DMS79 treated with DMSO at 0.1 percent for 48 hours (cell line): ENCODE results near the gene PTPRT.

Source experiments
- DNase-seq: peaks from one replicate; lab custom pipeline; 2025; lab: John Stamatoyannopoulos, UW

The PTPRT gene

GRCh38 chr20:43189554-43190331 lies at the start of gene PTPRT:
PTPRT (minus strand) TSS chr20:43189906; CDS start chr20:43189733, 173 bp downstream.
- DNase-seq = no peak

- no peak for DNase-seq
These were observed 49.1 kb upstream of the PTPRT start for GRCh38 chr20:43238833-43239232.

- no peak for DNase-seq
These were observed 48.6 kb upstream of the PTPRT start for GRCh38 chr20:43238266-43238665.

- DNase-seq = no peak
These were observed 48.0 kb upstream of the PTPRT start for GRCh38 chr20:43237651-43238168.

GRCh38 chr20:43235998-43236397 lies 46.3 kb upstream of the PTPRT start:
- no peak for DNase-seq

- no peak for DNase-seq
These were observed 42.1 kb upstream of the PTPRT start for GRCh38 chr20:43231829-43232228.

- DNase-seq = no peak
These were observed 40.0 kb upstream of the PTPRT start for GRCh38 chr20:43229696-43230095.

GRCh38 chr20:43220612-43221011 lies 30.9 kb upstream of the PTPRT start:
- DNase-seq = peak; percentile 22

GRCh38 chr20:43210901-43211300 lies 21.2 kb upstream of the PTPRT start:
- no peak for DNase-seq

GRCh38 chr20:43209831-43210230 lies 20.1 kb upstream of the PTPRT start:
- no peak for DNase-seq

- DNase-seq = no peak
These were observed 16.0 kb upstream of the PTPRT start for GRCh38 chr20:43205699-43206098.

GRCh38 chr20:43202100-43202499 lies 12.4 kb upstream of the PTPRT start:
- no peak for DNase-seq

GRCh38 chr20:43198607-43199006 lies 8.9 kb upstream of the PTPRT start:
- no peak for DNase-seq

- no peak for DNase-seq
These were observed 6.5 kb upstream of the PTPRT start for GRCh38 chr20:43196243-43196642.

GRCh38 chr20:43194137-43194536 lies 4.4 kb upstream of the PTPRT start:
- peak; percentile 0 for DNase-seq

GRCh38 chr20:43193443-43193842 lies 3.7 kb upstream of the PTPRT start:
- no peak for DNase-seq

GRCh38 chr20:43191946-43192863 lies 2.5 kb upstream of the PTPRT start:
- DNase-seq = peak; percentile 1

GRCh38 chr20:43191143-43191542 lies 1.4 kb upstream of the PTPRT start:
- DNase-seq = no peak

GRCh38 chr20:43190332-43190953 lies 737 bp upstream of the PTPRT start:
- no peak for DNase-seq

- DNase-seq = no peak
These were observed 699 bp downstream of the PTPRT start for GRCh38 chr20:43188861-43189553.

- DNase-seq = peak; percentile 16
These were observed 1.5 kb downstream of the PTPRT start for GRCh38 chr20:43188234-43188653.
